HTR-8/SVneo (cell line): Measurements from ENCODE around the gene LAT.
"Not testable (repeated sequence)": the region's sequence is repeated elsewhere in the genome, so short reads cannot be mapped to it uniquely, and the experiment has no call there.

Source experiments
- DNase-seq: peaks from one replicate; pipeline ENCODE4 v3.0.0; 2011; ENCODE audit warnings: low spot score, mixed read lengths; ENCODE audit not compliant: insufficient read length
- FAIRE-seq: peaks from 2 replicates; lab custom pipeline; 2011; peaks lifted over from hg19 to GRCh38; lab: Jason Lieb, UNC

Gene LAT

GRCh38 chr16:29004496-29005139, 19.8 kb downstream of the LAT start:
- not testable (repeated sequence) for DNase-seq, FAIRE-seq

- no peak for FAIRE-seq
- DNase-seq, result peak; percentile 33
Observed at GRCh38 chr16:29007730-29008593, 23.1 kb downstream of the LAT start.

GRCh38 chr16:29009050-29009837, 24.4 kb downstream of the LAT start:
- FAIRE-seq, result no peak
- DNase-seq, result no peak

- FAIRE-seq (no peak), DNase-seq (no peak)
Observed at GRCh38 chr16:29009838-29010166, 24.9 kb downstream of the LAT start.

GRCh38 chr16:29011112-29011511, 26.3 kb downstream of the LAT start:
- FAIRE-seq (no peak), DNase-seq (no peak)

GRCh38 chr16:29011851-29012250, 27.0 kb downstream of the LAT start:
- FAIRE-seq (no peak), DNase-seq (no peak)

GRCh38 chr16:29012913-29013553, 28.2 kb downstream of the LAT start:
- DNase-seq (no peak), FAIRE-seq (no peak)

GRCh38 chr16:29014561-29015069, 29.8 kb downstream of the LAT start:
- DNase-seq (no peak), FAIRE-seq (no peak)

- DNase-seq (no peak), FAIRE-seq (no peak)
Observed at GRCh38 chr16:29022196-29022595, 37.3 kb downstream of the LAT start.

GRCh38 chr16:29023279-29024277, 38.7 kb downstream of the LAT start:
- no peak for DNase-seq

GRCh38 chr16:29024278-29024677, 39.4 kb downstream of the LAT start:
- no peak for FAIRE-seq

More at GRCh38 chr16:29023279-29024277, 38.7 kb downstream of the LAT start:
- no peak for FAIRE-seq

GRCh38 chr16:29025218-29025617, 40.4 kb downstream of the LAT start:
- DNase-seq, result no peak
- no peak for FAIRE-seq

More at GRCh38 chr16:29024278-29024677, 39.4 kb downstream of the LAT start:
- DNase-seq, result no peak

- no peak for FAIRE-seq
- DNase-seq, result no peak
Observed at GRCh38 chr16:29025735-29026134, 40.9 kb downstream of the LAT start.

GRCh38 chr16:29028457-29029167, 43.8 kb downstream of the LAT start:
- no peak for FAIRE-seq
- DNase-seq, result no peak

- FAIRE-seq (peak; percentile 95), DNase-seq (peak; percentile 92)
Observed at GRCh38 chr16:29029168-29029994, 44.5 kb downstream of the LAT start.

GRCh38 chr16:29030086-29030840, 45.4 kb downstream of the LAT start:
- FAIRE-seq (no peak), DNase-seq (no peak)
